Hematopoietic multipotent progenitor cell (in vitro differentiated cells): ENCODE measurements around the gene TTC14. TPM values are rescaled to one million over a fixed set of nuclear protein-coding genes. Genes with fewer than 3 reads are reported as not detected.

Experiments
- DNase-seq, 3 donors: peaks; one replicate each; pipeline ENCODE4 v3.0.0-alpha.2; 2011 to 2015; ENCODE audit warnings: low read depth in 2 of 3, low spot score in 2 of 3
- small RNA-seq: library from RNA; depleted of rRNA; stranded (forward); fragments of <200 nt; gene quantifications from one replicate; pipeline ENCODE3, GENCODE V24; 2012
- total RNA-seq: library from RNA; depleted of rRNA; stranded (reverse); fragments of >200 nt; gene quantifications from one replicate; pipeline ENCODE4 v1.2.3, GENCODE V29; 2012

Gene TTC14
- total RNA-seq, 1 donor = 63.3 TPM

DNA sequence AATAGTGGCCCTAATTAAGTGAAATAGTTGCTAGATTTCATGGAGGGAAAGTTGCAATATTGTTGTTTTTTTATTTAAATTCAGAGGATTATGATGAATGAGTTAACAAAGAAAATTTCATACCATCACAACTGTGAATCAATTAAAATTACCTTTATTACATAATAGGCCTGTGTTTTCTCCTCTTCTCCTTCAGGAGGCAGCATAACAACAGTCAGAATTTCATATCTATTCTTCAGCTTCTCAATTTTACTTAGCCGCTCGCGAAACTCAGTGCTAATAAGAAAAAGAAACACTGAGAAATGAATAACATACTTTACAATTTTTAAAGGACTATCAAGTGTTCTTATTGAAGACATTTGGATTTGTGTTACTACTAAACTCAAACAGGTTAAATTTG, 29.4 kb downstream of the TTC14 start:
- DNase-seq = no peak

DNA sequence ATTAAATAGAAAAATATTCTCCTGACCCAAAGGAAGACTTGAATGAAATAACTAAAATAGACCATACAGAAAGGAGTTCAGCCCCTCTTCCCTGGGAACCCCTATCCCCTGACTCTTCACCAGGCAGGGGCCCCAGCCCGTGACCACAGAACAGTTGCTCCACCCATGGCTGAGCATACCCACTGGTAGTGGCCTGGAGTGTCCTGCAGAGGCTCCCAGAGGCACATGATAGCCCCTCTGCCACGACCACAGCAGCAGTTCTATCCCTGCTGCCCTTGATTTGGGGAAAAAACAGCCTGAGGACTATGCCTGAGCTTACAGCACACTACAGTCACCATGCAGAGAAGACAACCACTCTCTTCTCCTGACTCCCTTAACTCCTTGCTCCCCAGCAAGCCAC, 31.8 kb downstream of the TTC14 start:
- DNase-seq = no peak

DNA sequence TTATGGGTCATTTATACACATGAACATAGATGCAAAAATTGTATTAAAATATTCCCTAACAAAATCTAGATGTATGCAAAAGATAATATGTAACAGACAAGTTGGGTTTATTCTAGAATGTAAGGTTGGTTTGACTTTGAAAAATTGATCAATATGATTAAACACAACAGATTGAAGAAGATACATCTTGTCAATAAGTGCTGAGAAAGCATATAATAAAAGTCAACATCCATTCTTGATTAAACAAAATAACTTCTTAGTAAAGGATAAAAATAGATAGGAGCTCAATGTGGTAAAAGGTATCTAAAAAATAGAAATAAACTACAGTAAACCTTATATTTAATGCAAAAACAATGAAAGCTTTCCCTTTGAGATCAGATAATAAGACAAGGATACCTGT, 39.0 kb downstream of the TTC14 start:
- no peak for DNase-seq

DNA sequence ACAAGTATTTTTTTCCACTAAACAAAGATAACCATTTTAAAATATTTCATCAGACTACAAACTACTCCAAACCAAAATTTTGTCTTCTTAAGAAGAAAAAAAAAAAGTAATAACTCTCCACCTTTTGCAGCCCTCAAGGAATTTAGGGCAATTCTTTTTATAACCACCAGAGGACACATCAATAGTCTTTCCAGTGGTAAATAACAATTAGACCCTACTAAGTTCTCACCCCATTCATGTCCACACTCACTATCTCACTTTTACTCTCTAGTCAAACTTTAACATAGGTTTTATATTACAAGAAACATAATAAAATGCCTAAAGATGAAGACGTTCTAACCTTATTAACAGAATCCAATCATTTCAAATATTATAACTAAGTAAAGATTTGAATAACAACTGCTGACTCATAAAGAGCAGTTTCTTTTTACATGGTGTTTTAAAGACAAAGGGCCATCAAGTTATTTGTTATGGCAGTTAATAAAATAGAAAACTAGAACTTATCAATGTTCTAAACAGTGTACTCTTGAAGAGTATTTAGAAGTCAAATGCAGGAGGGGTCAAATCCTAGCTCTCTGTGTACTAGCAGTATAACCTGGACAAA, 44.3 kb downstream of the TTC14 start:
- DNase-seq = no peak

DNA sequence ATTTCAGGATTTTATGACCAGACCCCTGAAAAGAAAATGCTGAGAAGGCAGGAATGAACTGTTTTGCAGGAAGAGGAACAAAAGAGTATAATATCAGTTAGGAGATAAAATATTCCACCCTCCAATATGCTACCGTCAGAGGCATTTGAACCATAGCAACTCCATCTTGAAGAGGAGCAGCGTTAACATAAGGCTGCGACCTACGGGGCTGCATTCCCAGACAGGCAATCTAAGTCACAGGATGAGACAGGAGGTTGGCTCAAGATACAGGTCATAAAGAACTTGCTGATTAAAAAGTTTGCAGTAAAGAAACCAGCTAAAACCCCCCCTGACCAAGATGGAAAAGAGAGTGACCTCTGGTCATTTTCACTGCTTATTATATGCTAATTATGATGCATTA, 54.4 kb downstream of the TTC14 start:
- no peak for DNase-seq

GRCh38 chr3:180657094-180657493, 55.1 kb downstream of the TTC14 start:
- DNase-seq = no peak

Small RNAs within 50 kb of the gene (small RNA-seq; reads per million reads assigned to genes)
- not detected for gene AC068298.1
- gene RNU6-486P = not detected

Other genes with a start within 250 kb of the TTC14 start
- gene CCDC39, start 77.3 kb downstream of the TTC14 start, total RNA-seq = not detected